GM19372 (cell line): Measurements from ENCODE around the gene LMAN1L.

ENCODE experiments used
- ATAC-seq: cut with Tn5 transposase; IDR thresholded peaks from one replicate; pipeline ENCODE4 v1.9.1; 2021; ENCODE audit warnings: mild to moderate bottlenecking, low read depth, moderate library complexity; ENCODE audit not compliant: unreplicated experiment

Gene LMAN1L

DNA sequence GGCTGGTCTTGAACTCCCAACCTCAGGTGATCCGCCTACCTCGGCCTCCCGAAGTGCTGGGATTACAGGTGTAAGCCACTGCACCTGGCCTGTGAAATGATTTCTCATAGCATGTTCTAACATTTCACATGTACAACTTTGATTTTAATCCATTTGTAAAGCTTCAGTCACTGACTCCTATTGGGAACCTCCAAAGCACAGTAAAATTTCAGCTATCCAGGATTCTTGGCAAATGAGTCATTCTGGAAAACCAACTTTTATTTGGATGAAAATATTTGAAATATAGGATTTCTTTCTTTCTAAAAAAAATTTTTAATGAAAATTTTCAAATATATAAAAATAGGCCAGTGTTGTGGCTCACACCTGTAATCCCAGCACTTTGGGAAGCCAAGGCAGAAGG, 2.7 kb upstream of the LMAN1L start:
- ATAC-seq: no peak

DNA sequence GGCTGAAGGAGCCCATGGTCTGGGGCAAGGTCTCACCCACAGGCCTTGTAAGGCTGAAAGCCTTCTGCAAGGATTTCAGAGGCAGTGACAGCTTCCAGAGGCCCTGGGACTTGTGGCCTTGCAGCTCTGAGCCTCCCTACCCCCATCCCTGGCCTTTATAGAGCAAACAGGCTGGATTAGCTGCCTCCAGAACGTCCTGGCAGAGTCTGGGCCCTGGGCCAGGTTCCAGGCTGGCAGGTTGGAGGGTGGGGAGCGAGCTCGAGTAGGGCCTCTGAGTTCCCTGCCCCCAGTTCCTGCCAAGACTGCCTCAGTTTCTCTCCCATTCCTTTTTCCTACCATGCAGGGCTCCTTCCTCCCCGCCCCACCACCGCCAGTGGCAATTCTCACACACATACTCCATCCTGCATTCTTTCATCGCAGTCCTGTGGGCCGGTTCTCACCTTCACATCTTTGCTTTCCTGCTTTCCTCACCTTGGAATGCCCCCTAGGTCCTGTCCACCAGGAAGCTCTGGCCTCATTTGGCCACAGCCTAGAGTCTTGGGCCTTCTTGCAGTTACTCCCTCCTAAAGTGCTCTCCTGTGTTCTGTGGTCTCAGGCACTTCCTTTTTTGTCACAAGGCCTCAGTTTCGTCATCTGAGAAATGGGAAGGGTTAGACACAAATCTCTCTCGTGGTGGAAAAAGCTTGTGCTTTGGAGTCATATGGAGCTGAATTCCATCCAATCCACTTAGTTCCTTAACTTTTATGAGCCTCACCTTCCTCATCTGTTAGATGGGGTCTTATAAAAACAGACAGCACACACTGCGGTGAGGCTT, 2.7 kb downstream of the LMAN1L start:
- ATAC-seq: no peak

DNA sequence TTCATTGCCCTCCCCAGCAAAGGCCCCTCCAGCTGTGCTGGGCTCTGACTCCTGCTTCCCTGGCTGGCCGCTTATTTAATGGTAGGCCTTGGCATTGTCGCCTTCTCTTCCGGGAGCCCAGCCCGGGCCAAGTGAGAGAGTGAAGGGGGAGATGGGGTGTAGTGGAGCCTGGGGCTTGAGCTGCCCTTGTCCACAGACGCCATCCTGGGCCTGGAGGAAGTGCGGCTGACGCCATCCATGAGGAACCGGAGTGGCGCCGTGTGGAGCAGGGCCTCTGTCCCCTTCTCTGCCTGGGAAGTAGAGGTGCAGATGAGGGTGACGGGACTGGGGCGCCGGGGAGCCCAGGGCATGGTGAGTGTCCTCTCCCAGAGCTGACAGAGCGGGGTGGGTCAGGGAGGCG, 3.3 kb downstream of the LMAN1L start:
- ATAC-seq: no peak

DNA sequence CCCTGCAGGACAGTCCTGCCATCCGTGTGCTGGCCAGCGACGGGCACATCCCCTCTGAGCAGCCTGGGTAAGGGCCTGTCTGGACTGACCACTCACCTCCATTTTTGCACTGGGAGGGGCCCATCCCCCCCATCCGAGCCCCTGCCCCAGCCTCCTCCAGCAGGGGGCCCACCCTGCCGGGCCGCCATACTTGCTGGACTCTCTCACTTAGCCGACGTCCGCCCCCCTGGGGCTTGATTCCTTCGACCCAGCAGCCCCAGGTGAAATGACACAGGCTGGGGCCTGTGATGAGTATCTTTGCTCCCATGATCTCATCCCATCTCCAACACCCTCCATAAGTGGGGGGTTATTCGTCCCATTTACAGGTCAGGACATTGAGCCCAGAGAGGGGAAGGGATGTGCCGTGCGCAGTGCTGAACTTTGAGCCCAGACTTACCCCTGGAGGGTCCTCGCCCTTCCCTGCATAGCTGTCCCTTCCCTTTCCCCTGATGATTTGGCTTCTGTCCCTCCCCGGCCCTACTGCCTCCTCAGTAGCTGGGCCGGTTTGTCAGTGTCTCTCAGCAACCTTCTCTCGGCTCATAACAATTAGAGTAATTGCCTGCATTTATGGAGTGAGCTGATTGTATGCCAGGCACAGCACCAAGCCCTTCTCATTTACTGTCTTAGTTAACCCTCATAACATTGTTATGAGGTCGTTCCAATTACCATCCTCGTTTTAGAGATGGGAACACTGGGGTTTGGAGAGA, 4.2 kb downstream of the LMAN1L start:
- ATAC-seq: no peak

DNA sequence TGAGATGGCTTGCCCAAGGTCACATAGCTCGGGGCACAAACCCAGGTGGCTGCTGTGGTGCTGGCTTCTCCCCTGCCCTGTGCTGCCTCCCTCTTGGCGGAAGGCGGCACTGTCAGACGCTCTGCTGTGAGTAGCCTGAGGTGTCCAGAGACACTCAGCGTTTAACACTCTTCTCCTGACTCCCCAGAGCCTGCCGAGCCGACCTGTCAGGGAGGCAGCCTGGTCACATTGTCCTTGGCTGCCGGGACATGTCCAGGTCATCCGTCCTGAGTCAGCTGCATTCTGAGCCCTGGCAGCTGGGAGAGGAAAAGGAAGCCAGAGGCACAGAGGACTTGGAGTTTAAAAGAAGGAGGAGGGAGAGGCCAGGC, 4.7 kb downstream of the LMAN1L start:
- ATAC-seq: no peak

DNA sequence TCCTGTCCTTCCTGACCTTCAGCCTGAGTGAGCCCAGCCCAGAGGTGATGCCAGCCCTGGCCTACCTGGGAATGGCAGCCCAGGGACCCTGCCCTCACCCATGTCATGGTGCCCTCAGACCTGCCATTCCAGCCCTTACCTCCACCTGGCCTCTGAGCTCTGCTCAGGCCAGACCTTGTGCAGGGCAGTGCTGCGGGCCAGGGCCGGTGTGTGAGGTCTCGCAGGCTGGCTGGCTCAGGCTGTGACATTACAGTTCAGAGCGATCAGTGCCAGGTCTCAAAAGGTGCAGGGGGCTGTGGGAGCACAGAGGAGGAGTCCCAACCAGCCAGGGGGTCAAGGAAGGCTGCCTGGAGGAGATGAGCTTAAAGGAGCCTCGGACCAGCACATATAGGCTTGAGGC, 7.4 kb downstream of the LMAN1L start:
- no peak for ATAC-seq

DNA sequence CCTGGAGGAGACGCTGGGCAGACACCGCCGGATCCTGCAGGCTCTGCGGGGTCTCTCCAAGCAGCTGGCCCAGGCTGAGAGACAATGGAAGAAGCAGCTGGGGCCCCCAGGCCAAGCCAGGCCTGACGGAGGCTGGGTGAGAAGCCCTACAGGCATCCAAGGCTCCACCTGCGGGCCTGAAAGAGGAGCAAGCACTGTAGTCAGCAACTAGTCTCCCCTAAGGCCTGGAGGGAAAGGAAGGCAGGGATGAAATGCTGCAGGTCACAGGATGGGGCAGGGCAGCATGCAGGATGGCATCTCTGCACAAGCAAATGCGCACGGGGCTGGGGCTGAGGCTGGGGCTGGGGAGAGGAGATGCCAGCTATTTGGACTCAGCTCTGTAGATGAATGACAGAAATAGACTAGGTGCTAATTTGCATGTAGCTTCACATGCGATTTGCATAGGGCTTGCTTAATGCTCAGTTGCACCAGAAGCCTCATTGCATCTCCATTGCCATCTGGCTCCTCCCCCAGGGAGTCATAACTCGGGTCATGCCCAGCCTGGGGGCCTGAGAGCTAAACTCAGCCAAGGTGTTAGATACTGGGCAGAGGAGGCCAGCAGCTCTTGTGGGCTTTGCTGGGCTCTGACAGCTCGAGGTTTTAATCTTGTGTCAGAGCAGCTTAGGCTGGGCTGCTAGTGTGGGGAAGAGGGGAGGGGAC, 8.6 kb downstream of the LMAN1L start:
- ATAC-seq: no peak

DNA sequence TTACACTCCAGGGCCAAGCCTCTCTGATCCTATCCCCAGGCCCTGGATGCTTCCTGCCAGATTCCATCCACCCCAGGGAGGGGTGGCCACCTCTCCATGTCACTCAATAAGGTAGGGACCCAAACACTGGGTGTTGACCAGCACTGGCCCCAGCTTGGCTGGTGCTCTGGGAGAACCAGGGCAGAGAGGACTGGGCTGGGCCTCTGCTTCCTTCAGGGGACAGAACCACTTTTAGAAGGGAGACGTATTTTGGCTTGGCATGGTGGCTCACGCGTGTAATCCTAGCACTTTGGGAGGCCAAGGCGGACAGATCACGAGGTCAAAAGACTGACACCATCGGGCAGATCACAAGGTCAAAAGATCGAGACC, 9.1 kb downstream of the LMAN1L start:
- ATAC-seq: no peak

DNA sequence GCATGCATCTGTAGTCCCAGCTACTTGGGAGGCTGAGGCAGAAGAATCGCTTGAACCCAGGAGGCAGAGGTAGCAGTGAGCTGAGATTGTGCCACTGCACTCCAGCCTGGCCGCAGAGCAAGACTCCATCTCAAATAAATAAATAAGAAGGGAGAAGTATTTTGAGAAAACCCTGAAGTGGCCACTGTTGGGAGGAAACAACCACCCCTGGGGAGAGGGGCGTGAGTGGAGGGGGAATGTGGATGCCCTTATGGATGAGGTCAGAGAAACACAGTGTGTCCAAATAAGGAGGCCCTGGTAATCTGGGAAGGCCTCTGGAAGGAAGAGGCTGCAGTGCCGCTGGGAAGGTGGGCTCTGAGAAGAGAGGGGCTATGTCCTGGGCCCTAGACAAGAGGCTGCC, 9.6 kb downstream of the LMAN1L start:
- no peak for ATAC-seq

DNA sequence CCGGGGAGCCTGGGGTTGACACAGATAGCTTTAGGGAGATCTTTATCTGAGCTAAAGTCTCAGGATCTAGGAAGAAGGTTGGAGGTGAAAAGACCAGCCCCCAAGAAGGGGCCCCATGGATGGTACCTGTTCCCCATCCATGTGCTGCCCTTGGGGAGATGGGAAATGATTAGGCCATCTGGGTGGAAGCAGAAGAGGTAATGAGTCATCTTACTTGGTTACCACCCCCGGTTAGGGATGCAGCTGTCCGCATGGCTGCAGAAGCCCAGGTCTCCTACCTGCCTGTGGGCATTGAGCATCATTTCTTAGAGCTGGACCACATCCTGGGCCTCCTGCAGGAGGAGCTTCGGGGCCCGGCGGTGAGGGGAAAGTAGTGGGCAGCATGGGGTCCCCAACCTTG, 10.7 kb downstream of the LMAN1L start:
- no peak for ATAC-seq

DNA sequence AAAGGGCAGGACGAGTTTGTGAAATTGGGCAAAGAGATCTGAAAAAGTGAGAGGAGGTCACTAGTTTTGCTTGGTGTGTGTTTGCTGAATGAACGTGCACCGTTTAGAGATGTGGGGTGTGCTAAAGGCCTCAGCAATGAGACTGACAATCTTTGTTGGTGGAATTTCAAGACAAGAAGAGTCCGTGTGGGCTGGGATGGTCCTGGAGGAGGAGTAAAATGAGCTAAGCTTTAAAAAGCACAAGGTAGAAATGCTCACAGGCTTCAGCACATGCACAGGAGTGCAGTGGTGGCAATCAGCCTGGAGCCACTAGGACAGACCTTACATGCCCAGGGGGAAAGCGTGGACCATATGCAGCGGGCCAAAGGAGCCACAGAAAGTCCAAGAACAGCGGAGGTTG, 12.3 kb downstream of the LMAN1L start:
- ATAC-seq: no peak

DNA sequence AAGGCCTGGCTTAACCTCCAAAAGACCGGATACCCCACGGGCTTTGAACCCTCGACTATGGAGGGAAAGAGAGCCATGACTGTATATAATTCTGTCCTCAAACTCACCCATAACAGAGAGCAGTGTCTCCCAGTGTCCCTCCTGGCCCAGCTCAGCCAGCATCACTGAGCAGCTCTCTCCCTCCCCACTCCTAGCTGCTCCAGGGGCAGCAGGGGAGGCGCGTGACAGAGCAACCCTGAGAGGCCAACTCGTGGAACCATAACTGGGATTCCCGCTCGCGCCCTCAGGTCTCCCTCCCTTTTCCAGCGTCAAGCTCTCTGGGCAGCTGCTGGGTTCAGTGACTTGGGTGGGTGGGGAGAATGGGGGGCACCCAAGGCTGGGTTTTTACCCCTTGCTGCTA, 13.2 kb downstream of the LMAN1L start:
- ATAC-seq: no peak

DNA sequence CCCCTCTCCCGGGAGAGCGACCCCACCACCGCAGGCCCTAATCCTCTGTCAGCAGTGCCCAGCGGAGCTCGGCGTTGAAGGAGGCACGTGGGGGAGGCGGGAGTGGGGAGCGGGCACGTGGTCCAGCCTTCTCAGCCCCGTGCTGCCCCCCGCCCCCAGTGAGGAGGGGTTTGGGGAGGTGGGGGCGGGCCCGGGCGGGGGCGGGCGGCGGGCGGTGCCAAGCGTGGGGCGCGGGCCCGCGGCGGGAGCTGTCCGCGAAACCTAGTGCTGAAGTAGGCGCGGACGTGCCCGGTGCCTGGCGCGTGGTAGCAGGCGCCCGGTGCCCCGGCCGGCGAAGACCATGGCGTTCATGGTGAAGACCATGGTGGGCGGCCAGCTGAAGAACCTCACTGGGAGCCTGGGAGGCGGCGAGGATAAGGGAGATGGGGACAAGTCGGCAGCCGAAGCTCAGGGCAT, 13.8 kb downstream of the LMAN1L start, which contains the start of gene CPLX3:
CPLX3 (plus strand) TSS at position 264 of the 456 bp plus-strand sequence; CDS start at position 341, 77 bp downstream.
- ATAC-seq: no peak

DNA sequence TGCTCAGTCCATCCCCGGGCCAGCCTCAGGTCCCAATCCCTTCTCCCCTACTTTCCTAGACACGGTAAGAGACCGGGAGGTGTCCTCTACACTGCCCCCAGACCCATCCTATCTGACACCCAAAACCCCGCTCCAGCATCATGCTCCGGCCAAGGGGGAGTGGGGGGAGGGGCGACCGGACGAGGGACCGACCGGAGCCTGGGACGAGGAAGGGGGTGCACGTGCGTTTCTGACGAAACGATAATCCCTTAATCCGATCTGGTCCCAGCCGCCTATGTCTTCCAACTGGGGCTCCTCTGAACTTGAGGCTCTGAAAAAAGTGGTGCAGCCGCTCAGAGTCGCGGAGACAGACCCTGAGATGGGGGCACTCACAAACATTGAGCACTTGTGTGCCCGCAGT, 14.3 kb downstream of the LMAN1L start:
- no peak for ATAC-seq

DNA sequence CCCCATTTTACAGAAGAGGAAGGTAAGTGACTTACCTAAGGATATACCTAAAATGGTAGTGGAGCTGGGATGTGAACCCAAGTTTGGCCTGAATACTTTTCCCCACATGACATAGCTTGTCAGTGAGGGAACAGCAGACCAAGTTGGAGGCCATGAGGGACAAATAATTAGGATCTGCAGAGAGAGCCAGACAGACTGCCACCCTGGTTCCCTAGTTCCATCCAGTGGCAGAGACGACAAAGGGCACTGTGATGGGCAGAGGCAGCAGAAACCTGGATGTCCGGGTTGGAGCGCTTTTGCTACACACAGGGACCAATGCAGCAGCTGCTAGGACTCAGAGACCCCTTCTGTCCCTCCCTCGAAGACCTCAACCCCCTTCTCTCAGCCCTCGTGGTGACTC, 15.0 kb downstream of the LMAN1L start:
- no peak for ATAC-seq

DNA sequence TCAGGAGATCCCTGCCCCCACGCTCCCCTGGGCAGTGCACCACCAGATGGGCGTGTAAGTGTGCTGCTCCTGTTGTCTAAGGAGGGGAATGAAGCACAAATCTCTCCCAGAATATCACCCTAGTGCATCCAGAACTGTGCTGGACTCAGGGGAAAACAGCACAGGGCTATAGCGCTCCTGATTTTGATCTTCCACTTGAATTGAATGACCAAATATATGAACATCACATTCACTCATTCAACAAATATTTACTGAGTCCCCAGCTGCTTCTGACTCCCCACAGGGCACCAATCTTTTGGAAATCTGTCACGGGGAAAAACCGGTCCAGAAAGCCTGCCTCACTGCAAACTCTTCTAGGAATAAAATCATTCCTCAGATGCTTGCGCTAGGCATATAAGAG, 16.2 kb downstream of the LMAN1L start:
- no peak for ATAC-seq

DNA sequence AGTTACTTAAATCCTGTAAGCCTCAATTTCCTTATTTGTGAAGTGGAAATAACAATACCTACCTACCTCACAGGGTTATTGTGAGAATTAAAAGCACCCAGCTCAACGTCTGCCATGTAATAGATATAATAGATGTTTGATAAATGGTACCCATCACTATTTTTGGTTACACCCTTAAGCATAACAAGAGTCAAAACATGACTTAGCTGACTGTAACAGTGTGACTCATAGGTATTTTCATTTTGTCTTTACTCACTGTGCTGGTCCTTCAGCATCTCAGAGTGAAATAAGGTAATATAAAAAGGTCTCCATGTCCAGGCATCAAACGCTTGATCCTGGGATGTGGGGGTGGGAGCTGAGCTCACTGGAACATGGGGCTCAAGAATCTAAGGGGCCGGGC, 16.9 kb downstream of the LMAN1L start:
- ATAC-seq: no peak

DNA sequence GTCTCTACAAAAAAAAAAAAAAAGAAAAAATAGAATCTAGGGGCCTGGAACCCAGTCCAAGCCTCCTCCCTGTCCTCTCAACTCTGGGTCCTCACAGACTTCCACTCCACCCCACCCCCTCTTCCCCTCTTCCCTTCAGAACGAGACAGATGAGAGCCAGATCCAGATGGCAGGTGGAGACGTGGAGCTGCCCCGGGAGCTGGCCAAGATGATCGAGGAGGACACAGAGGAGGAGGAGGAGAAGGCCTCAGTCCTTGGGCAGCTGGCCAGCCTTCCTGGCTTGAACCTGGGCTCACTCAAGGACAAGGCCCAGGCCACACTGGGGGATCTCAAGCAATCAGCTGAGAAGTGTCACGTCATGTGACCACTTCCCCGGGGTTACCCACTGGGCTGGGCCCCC, 17.4 kb downstream of the LMAN1L start:
- no peak for ATAC-seq

DNA sequence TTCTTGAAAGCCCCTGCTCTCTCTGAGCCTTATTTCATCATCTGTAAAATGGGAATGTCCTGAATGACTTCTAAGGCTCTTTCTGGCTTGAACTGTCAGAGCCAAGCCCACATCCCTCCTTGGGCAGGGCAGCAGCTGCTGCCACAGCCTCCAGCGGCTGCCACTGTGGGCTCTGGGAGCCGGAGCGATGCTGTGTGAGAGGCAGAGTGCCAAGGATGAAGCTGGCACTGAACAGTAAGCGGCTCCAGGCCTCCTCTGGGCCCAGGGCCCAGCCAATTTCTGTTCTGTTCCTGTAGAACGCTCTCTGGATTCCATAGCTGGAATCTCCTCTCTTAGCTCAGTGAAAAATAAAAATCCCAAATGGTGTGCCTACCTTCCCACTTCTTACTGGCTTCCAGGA, 18.2 kb downstream of the LMAN1L start:
- ATAC-seq: no peak

DNA sequence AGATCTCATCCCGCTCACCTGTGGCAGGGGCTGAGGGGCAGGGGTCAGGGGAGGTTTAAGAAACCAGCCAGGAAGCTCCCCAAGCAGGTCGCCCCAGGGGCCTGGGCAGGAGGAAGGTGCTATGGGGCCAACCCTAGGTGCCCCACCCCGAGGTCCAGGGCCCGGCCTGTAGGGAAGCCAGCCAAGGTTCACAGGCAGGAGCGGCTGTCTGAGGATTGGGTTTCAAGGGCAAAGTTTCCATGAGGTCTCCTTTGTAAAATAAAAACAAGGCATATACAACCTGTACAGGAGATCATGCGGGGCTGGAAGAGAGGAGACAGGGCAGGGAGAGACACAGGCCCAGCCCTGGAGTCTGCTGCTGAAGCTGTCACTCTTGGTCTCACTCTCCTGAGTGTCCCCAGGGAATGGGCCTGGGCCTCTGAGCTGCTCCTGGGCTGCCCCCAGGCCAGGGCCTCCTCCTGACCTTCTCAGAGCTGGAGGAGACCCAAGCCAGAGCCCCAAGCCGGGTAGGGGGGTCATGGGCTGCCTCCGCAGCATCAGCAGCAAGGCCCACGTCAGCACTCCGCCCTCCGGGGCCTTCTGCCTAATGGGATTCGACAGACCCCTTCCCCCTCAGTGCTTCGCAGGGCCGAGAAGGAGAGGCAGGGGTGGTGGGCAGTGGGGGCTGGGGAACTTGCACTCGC, 19.3 kb downstream of the LMAN1L start:
- ATAC-seq: no peak

DNA sequence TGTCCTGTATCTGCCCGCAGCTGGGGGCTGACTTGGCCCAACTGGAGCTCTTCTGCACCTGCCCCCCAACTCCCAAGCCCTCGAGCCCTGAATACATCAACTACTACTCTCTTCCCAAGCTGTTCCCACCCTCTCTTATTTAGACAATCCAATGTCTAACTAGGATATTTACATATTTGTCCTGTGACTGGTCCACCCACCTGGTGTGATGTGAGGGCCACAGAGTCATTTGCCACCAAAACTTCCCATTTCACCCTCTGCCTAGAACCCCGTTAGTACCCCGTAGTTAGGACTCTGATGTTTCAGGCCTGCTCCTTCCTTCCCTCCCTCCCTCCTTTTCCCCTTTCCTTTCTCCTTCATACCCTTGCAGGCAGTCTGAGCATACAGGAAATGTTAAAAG, 20.2 kb downstream of the LMAN1L start:
- no peak for ATAC-seq
